ENCODE results near the gene GABRB2.
"Not testable (repeated sequence)": the region's sequence is repeated elsewhere in the genome, so short reads cannot be mapped to it uniquely, and the experiment has no call there.

Gene GABRB2

GRCh38 chr5:161299053-161299452 lies 247.5 kb downstream of the GABRB2 start:
- DNase-seq (ENCODE audit: low read depth in 2 of 2) = no peak

- DNase-seq (ENCODE audit: low read depth in 2 of 2) = not testable (repeated sequence)
These were observed 249.1 kb downstream of the GABRB2 start for GRCh38 chr5:161297388-161297787.

GRCh38 chr5:161295721-161296250 lies 250.7 kb downstream of the GABRB2 start:
- DNase-seq (ENCODE audit: low read depth in 2 of 2) = no peak

- no peak for DNase-seq (ENCODE audit: low read depth in 2 of 2)
These were observed 258.5 kb downstream of the GABRB2 start for GRCh38 chr5:161288071-161288470.

GRCh38 chr5:161287436-161287835 lies 259.1 kb downstream of the GABRB2 start:
- DNase-seq (ENCODE audit: low read depth in 2 of 2) = no peak

- no peak for DNase-seq (ENCODE audit: low read depth in 2 of 2)
These were observed 260.4 kb downstream of the GABRB2 start for GRCh38 chr5:161286066-161286655.

- no peak for DNase-seq (ENCODE audit: low read depth in 2 of 2)
These were observed 262.1 kb downstream of the GABRB2 start for GRCh38 chr5:161284445-161284844.

GRCh38 chr5:161283296-161283695 lies 263.2 kb downstream of the GABRB2 start:
- DNase-seq (ENCODE audit: low read depth in 2 of 2) = no peak

- DNase-seq (ENCODE audit: low read depth in 2 of 2) = no peak
These were observed 267.5 kb downstream of the GABRB2 start for GRCh38 chr5:161278739-161279660.

GRCh38 chr5:161277011-161277410 lies 269.5 kb downstream of the GABRB2 start:
- no peak for DNase-seq (ENCODE audit: low read depth in 2 of 2)

GRCh38 chr5:161274951-161275350 lies 271.6 kb downstream of the GABRB2 start:
- no peak for DNase-seq (ENCODE audit: low read depth in 2 of 2)

- no peak for DNase-seq (ENCODE audit: low read depth in 2 of 2)
These were observed 273.1 kb downstream of the GABRB2 start for GRCh38 chr5:161273410-161273809.

- DNase-seq (ENCODE audit: low read depth in 2 of 2) = no peak
These were observed 274.7 kb downstream of the GABRB2 start for GRCh38 chr5:161271816-161272215.

GRCh38 chr5:161269125-161269524 lies 277.4 kb downstream of the GABRB2 start:
- DNase-seq (ENCODE audit: low read depth in 2 of 2) = no peak

GRCh38 chr5:161266954-161267353 lies 279.6 kb downstream of the GABRB2 start:
- DNase-seq (ENCODE audit: low read depth in 2 of 2) = no peak

- DNase-seq (ENCODE audit: low read depth in 2 of 2) = no peak
These were observed 281.5 kb downstream of the GABRB2 start for GRCh38 chr5:161265006-161265405.

GRCh38 chr5:161263191-161263590 lies 283.3 kb downstream of the GABRB2 start:
- no peak for DNase-seq (ENCODE audit: low read depth in 2 of 2)

- DNase-seq (ENCODE audit: low read depth in 2 of 2) = no peak
These were observed 284.7 kb downstream of the GABRB2 start for GRCh38 chr5:161261668-161262323.

- no peak for DNase-seq (ENCODE audit: low read depth in 2 of 2)
These were observed 288.1 kb downstream of the GABRB2 start for GRCh38 chr5:161258438-161258837.

- no peak for DNase-seq (ENCODE audit: low read depth in 2 of 2)
These were observed 289.6 kb downstream of the GABRB2 start for GRCh38 chr5:161256957-161257356.

- not testable (repeated sequence) for DNase-seq (ENCODE audit: low read depth in 2 of 2)
These were observed 293.6 kb downstream of the GABRB2 start for GRCh38 chr5:161252955-161253354.

- no peak for DNase-seq (ENCODE audit: low read depth in 2 of 2)
These were observed 299.8 kb downstream of the GABRB2 start for GRCh38 chr5:161246749-161247148.

All from fibroblast of skin of left biceps (primary cell).